GM19372 (cell line): ENCODE results near the gene KCNQ5.
"Not testable (repeated sequence)": the region's sequence is repeated elsewhere in the genome, so short reads cannot be mapped to it uniquely, and the experiment has no call there.

Experiments used
- ATAC-seq: cut with Tn5 transposase; IDR thresholded peaks from one replicate; pipeline ENCODE4 v1.9.1; 2021; ENCODE audit warnings: mild to moderate bottlenecking, low read depth, moderate library complexity; ENCODE audit not compliant: unreplicated experiment

The KCNQ5 gene

DNA sequence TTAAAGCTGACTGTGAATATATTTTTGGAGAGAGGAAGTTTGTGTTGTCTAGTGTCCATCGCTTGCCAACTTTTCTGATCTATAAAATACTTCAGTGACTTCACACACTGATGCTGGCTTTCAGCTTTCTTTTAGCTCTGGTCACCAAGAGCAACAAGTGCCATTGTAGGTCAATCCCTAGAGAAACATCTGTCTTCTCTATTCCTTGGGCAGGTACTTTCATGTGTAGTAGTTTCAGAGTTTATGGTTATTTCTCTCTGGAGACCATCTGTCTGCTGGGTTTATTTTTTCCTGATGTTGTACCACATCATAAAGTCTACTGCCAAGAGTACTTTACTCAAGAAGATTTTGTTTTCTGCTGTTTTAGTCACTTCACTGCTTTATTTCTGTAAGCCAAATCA lies 353.5 kb downstream of the KCNQ5 start:
- no peak for ATAC-seq

DNA sequence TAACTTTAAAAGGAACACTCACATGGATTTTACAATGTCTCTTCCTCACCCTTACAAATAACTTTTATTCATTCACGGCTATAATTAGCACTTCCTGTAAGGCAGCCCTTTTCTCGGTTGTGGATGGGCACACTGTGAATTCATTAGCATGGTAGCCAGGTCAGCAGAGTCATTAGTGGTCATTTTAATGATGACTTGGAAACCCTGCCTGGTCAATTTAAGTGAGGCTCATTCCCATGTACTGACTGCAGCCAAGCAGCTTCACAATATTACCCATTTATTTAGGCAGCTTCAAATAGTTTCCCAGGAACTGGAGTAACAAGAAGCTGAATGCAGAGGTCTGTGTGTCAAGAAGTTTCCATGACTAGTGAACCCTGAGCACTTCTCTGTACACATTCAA lies 354.6 kb downstream of the KCNQ5 start:
- no peak for ATAC-seq

DNA sequence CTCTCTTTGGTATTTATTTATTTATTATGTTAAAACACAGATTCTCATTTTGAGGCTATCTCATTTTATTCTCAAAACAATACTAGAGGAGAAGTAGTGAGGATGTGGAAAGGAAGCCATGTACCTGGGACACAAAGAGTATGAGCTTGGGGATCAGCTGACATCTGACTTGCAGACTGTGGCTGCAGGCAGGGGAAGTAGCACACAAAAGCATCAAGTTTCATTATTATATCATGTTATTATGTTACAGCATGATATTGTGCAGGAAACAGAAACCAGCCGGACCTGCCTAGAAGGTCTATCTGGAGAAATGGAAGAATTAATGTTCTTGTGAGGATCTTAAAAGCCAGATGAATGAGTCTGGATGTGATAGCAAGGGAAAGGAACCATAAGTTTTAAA lies 355.2 kb downstream of the KCNQ5 start:
- peak; percentile 76 for ATAC-seq

DNA sequence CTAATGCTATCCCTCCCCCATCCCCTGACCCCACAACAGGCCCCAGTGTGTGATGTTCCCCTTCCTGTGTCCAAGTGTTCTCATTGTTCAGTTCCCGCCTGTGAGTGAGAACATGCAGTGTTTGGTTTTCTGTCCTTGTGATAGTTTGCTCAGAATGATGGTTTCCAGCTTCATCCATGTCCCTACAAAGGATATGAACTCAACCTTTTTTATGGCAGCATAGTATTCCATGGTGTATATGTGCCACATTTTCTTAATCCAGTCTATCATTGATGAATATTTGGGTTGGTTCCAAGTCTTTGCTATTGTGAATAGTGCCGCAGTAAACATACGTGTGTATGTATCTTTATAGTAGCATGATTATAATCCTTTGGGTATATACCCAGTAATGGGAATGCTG lies 356.9 kb downstream of the KCNQ5 start:
- not testable (repeated sequence) for ATAC-seq

DNA sequence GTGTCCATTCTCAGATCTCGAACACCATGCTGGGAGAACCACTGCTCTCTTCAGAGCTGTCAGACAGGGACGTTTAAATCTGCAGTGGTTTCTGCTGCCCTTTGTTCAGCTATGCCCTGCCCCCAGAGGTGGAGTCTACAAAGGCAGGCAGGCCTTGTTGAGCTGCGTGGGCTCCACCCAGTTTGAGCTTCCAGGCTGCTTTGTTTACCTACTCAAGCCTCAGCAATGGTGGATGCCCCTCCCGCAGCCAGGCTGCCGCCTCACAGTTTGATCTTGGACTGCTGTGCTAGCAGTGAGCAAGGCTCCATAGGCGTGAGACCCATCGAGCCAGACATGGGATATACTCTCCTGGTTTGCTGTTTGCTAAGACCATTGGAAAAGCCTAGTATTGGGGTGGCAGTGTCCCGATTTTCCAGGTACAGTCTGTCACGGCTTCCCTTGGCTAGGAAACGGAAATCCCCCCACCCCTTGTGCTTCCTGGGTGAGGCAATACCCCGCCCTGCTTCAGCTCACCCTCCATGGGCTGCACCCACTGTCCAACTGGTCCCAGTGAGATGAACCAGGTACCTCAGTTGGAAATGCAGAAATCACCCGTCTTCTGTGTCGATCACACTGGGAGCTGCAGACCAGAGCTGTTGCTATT lies 362.4 kb downstream of the KCNQ5 start:
- not testable (repeated sequence) for ATAC-seq

DNA sequence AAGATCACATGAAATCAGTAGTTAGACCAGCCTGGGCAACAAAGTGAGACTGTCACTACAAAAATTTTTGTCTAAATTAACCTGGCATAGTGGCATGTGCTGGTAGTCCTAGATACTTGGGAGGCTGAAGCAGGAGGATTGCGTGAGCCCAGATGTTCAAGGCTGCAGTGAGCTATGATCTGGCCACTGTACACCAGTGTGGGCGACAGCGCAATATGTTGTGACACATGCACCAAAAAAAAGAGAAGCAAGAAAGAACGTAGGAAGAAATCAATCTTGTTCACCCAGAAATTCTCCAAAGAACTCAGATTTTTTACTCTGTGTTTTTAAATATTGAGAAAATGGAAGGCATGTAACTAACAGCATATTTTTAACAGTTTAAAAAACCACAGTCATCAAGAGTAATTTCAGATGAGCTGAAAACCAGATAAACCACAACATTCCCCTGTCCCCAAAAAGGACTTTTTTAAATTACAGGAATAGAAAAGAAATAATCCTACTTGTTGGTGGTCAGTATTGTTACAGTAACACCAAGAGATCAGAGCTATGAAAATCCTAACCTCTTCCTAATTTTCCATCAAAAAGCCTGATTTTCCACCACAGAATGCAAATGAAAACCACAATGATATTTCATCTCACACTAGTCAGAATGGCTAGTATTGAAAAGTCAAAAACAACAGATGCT lies 363.3 kb downstream of the KCNQ5 start:
- ATAC-seq = no peak

DNA sequence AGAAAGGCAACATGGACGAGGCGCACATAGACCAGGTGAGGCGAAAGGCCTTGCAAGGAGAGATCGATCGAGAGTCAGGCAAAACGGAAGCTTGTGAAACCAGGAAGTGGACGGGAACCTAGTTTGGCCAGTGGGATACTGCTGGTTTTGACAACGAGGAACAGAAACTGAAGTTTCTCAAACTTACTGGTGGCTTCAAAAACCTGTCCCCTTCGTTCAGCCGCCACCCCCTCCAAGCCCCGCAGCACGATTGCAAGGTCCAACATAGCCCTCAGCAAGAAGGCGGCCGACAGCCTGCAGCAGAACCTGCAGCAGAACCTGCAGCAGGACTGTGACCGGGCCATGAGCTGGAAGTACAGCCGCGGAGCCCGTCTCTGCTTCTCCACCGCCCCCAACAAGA lies 365.4 kb downstream of the KCNQ5 start:
- no peak for ATAC-seq

DNA sequence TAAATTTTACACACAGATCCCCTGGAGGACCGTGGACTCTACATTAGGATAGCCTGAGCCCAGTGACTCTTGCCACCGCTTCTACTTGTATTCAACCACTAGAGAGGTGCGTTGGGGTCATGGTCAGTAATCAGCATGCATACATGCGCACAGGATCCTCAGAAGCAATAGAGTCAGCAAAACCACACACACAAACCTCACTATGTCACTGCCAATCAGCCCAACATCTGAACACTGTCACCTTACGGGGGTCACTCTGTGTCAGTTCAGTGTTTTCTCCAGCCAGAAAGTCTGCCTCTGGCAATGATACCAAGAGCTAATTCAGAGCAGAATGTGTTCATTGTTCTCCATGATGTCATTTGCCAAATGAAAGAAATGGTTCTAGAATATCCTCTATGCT lies 378.1 kb downstream of the KCNQ5 start:
- ATAC-seq = no peak

DNA sequence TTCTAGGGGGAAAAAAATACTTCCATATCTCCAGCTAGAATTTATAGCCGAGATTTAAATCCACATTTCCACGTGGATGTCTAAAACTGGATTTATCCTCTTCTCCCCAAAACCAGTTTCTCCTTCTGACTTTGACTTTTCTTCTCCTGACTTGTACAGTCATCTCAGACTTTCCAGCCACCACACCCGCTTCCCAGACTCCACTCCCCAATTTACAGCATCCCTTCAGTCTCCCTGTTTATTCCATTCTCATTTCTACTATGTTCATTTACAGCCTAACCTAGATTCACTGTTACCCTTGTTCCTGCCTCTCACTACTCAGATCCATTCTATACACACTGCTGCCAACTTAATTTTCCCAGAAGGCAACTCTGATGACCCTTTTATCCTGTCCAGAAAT lies 378.6 kb downstream of the KCNQ5 start:
- ATAC-seq = no peak

DNA sequence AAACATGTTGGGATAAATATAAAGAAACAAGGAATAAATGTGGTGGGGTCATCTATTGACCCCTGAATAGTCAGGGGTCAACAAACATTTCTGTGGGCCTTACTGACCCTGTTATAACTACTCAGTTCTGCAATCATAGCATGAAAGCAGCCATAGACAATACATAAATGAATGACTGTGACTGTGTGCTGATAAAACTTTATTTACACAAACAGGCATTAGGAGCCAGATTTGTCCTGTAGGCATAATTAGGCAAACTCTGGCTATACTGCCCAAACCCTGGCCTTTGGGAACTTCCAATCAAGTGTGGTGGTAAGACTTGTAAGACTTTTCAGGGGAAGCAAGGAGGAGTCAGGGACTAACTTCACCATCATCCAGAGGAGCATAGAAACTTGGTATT lies 380.7 kb downstream of the KCNQ5 start:
- ATAC-seq = no peak

DNA sequence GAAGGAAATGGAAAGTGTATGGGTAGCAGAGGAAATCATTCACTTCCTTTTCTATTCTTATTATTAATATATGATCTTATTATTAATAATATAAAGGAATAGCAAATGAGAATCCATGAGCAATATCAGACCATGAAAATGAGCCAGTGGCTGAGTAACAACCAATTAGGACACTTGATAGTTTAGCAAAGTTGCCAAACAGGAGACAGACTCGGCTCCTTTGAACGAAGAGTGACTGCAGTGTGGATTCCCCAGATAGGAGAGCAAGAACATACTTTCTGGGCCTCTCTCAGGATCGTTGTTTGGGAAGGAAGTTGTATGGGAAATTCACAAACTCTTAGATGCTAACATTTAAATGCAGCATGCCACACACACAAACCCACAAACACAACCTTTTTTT lies 381.4 kb downstream of the KCNQ5 start:
- ATAC-seq = no peak

DNA sequence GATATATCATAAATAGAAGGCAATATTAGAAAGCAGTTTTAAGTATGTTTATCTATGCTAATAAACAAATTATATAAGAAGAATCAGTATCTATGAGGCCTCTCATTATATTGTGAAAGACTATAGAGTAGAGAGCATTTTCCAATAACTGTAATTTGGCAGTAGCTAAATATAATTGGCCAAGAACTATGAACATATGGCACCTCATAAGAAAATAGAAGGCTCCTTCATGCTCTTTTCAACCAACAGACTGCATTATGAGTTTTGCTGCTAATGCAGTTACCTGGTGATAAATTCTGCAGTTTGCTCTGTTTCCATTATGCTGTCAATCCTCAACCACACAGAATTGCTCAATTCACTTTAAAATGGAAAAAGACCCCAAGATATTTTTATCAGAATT lies 382.4 kb downstream of the KCNQ5 start:
- no peak for ATAC-seq

DNA sequence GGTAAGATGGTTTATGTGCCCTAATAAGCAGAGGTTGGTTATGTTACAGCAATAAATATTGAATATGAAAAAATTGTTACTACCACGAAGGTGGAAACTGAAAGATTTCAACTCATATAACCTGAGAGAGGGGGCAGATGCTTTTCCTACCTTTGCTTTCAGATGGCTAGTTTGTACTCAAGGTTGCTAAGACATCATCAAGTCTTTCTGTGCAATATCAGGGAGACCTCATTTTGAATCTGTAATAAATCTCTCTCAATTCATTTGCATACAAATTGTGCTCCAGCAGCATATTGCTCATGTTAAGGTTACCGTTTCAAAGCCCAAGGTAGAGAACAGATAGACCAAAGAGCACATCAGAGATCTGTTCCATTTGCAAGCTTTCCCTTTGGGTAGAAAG lies 383.0 kb downstream of the KCNQ5 start:
- ATAC-seq = no peak

DNA sequence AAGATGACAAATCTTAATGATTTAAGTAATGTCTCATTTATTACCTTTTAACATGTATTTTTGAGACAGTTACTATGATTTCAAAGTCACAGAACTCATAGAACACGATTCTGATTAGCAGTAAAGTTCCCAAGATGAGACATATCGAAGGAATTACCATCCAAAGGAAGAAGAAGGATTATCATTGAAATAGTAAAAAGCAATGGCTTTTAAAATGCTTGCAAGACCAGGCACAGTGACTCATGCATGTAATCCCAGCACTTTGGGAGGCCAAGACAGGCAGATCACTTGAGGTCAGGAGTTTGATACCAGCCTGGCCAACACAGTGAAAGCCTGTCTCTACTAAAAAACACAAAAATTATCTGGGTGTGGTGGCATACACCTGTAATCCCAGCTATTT lies 384.3 kb downstream of the KCNQ5 start:
- ATAC-seq = no peak

DNA sequence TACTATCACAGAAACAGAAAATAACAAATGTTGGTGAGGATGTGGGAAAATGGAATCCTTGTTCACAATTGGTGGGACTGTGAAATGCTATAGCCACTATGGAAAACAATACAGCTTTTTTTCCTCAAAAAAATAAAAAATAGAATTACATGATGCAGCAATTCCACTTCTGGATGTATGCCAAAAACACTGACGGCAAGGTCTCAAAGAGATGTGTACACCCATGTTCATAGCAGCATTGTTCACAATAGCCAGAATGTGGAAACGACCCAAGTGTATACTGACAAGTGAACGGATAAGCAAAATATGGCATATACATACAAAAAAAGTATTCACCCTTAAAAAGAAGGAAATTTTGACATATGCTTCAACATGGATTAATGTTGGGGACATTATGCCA lies 390.1 kb downstream of the KCNQ5 start:
- no peak for ATAC-seq

DNA sequence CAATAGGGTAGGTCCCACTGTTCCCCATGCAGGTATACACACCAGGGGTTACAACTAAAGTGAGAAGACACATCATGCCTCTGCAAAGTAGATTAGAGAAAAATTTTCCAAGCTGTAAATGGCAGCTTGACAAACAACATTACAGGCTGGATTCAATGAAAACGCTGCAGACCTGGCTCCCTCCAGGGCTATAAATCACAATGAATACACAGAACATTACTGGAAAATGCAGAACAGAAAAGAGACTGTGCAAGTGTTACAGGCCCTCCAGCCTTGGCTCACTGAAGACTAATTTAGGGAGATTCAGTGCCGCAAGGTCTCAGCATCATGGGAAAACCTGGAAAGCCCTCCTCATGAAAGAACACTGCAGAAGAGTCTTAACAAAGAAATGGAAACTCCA lies 395.6 kb downstream of the KCNQ5 start:
- ATAC-seq = no peak

DNA sequence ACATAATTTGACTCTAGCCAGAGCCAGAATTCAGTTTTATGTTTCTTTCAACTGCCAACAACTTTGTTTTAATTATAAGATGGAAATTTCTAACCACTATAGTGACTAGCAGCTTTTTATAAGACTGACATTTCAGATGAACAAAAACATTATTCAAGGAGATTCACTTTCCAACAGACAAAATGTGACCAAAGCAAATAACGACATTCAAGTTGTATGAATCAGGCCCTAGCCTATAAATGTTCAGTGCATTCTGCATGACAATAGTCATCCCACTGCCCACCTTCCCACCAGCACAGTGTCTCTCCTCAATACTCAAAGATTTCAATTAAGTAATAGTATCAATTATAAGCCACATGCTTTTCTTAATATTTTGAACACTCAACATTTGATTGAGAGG lies 402.7 kb downstream of the KCNQ5 start:
- ATAC-seq = no peak

DNA sequence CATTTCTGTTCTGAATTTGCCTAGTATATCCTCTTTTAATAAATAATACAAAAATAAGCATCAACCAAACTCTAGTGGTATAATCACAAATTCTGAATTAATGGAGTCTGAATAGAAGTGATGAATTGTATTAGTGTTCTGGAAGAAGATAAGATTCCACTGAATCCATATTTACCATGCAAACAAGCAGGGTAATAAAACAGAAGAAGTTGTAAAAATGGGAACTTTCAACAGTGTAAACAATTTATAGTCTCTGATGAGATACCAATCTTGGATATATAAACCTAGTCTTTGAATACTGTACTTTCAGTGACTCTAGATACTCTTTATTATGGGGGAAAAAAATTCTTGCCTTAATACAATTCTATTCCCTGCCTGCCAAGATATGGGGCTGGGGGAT lies 405.8 kb downstream of the KCNQ5 start:
- no peak for ATAC-seq

DNA sequence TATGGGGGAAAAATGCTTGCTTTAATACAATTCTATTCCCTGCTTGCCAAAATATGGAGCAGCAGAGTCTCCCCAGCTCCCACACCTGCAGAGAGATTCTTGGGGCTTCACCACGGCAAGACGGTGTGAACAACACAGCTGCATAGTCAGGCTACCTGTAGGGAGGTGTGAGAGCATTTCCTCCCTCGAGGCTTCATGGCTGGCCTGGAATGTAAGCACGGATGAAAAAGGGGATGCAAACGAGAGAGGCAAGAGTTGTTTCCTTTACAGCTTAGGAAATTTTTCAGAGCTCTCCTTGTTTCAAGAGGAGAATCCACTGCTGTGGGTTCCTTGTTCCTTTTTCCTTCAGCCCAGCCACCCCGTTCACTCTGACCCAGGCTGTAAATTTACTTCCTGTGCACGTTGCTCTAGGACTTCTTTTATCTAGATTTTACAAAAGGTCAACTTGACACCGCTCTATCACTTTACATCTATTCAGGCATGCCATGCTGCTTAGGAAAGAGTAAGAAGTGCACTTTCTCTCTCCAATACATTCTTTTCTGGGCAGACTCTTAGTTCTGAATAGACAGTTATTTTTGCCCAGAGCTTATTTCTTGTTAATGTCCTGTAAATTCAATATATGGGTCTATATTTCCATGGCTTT lies 406.4 kb downstream of the KCNQ5 start:
- no peak for ATAC-seq

DNA sequence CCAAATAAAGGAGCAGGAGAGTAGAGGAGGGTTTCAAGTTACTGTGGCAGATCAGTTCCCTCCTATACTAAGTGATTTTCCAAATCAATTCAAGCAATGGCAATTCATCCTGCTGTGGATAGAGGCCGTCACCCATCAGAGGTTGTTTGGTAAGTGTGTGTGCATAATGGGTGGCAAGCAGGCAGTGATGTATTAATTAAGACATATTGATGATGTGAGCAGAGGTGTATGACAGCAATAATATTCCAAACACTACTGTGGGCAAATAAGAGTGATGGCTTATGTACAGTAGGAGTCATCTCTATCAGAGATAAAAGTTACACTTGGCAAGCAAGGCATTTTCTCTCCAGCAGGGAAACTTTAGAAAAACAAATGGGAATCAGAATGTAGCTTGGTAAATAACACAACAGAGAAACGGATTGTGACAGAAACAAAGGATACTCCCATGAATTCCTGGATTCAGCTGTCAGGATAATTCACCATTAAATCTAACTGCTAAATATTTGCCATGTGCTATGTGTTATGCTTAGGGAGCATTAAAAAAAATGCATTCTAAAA lies 407.1 kb downstream of the KCNQ5 start:
- ATAC-seq = no peak

DNA sequence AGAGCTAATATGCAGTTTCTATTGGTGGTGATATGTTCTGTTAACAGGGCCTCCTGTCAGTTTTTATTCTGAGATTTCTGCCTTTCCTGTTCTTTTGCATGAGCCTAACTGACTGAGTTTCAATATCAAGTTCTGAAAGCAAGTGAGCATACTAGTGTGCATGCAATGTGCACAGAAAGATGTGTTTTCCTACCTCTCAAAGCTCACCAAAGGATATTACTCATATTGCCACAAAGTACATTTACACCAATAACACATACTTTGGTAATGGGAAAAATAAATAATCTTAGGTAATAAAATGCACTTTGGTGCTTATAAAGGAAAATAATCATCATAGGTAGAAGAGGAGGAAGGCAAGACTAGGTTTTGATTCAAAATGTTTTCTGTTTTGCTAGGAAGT lies 408.4 kb downstream of the KCNQ5 start:
- ATAC-seq = peak; percentile 61
